Thyroid gland (tissue), 4 donors: ENCODE results near the gene ELMO1. TPM values are rescaled to one million over a fixed set of nuclear protein-coding genes. Genes with fewer than 3 reads are reported as not detected.

ENCODE experiments used
- DNase-seq, 2 donors: peaks; one replicate each; pipeline ENCODE4 v3.0.0-alpha.2; 2019
- H3K27ac ChIP-seq, 3 donors: fragments of 200-600 bp; sonication (generic); 1 replicate in 2 of 3; 2 replicates in 1 of 3; pipeline ENCODE4 v1.5.1; 2016 to 2019; ENCODE audit warnings: mild to moderate bottlenecking in 1 of 3, moderate library complexity in 1 of 3
- H3K27me3 ChIP-seq: fragments of 200-600 bp; sonication (generic); one replicate; pipeline ENCODE4 v1.5.1; 2019
- H3K36me3 ChIP-seq, 2 donors: fragments of 200-600 bp; sonication (generic); one replicate each; pipeline ENCODE4 v1.5.1; 2016 to 2019
- H3K4me1 ChIP-seq, 2 donors: fragments of 200-600 bp; sonication (generic); one replicate each; pipeline ENCODE4 v1.5.1; 2017 to 2019
- H3K4me3 ChIP-seq, 3 donors: fragments of 200-600 bp; sonication (generic); replicated peaks in 1 of 3; 1 replicate in 2 of 3; 2 replicates in 1 of 3; pipeline ENCODE4 v1.5.1; 2016; ENCODE audit warnings: mild to moderate bottlenecking in 1 of 3
- H3K9me3 ChIP-seq: fragments of 200-600 bp; sonication (generic); one replicate; pipeline ENCODE4 v1.5.1; 2017
- POLR2A ChIP-seq, 2 donors: fragments of 450-650 bp; IDR thresholded peaks; one replicate each; pipeline ENCODE4 v1.6.1; 2017; ENCODE audit warnings: antibody characterized with exemption in 2 of 2, mild to moderate bottlenecking in 2 of 2, moderate library complexity in 1 of 2
- WGBS, 2 donors: methylation state at CpG; one replicate each; pipeline ENCODE4 v1.1.5; 2017; 5-methylcytosine and 5-hydroxymethylcytosine counted together
- intact Hi-C: fragments of 100-400 bp; cut with DNase I; formaldehyde crosslinking; loops from one replicate; pipeline ENCODE4 v1.15.1; 2023
- total RNA-seq, 4 donors: library from RNA; depleted of rRNA; stranded (reverse); fragments of >200 nt; gene quantifications; one replicate each; pipeline ENCODE4 v1.2.3, GENCODE V29; 2016
- TF ChIP-seq, protein P1 (sequence below), 6 experiments: fragments of 200-600 bp in 3 of 6; fragments of 450-650 bp in 3 of 6; sonication (generic) in 3 of 6; IDR thresholded peaks; one replicate each; pipeline ENCODE4 v1.5.1; 2016 to 2019; ENCODE audit warnings: antibody characterized with exemption in 6 of 6, mild to moderate bottlenecking in 2 of 6, inconsistent platforms in 1 of 6, moderate library complexity in 1 of 6

The ELMO1 gene
- total RNA-seq, 4 donors from 2014 or later = 168 to 423 (median 312) TPM

DNA sequence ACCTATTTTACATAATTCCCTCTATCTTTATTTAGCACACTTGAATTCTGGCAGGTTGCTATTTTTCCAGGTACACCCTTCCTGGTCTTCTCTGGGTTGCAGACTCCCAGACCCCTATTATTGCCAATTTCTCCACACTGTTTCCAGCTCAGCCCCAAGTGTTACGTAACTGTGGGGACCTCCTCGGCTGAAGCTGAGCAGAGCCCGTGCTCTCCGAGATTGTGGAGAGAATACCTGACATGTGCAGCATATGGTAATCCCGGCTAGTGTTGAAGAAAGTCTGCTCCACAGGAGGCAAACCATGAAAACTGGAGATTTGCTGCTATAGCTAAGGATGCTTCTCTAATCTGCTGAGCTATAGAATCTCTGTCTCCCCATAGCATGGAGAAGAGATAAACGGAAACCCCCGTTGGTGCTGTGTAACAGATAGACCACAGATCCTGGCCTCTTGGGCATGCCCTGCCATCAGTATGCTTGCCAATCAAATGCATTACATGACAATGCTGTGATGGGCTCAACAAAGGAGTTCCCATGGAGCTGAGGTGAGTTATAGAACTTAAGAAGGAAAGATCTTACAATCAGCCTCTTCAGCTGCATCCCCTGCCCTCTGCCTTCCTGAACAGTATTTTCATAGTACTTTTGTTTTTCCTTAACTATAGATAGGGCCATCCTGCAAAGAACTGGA, 579.8 kb downstream of the ELMO1 start:
- Histone ChIP-seq H3K4me3 (no peak overlapping the region), H3K27ac (no peak overlapping the region), H3K36me3 (peaks cover 20 to 23% of the 10 kb centered on the region in 2 donors), H3K9me3 (no peaks in the 10 kb centered on the region), H3K27me3 (no peaks in the 10 kb centered on the region), H3K4me1 (no peaks in the 10 kb centered on the region)
- no peak for DNase-seq
- TF ChIP-seq, protein P1, sequence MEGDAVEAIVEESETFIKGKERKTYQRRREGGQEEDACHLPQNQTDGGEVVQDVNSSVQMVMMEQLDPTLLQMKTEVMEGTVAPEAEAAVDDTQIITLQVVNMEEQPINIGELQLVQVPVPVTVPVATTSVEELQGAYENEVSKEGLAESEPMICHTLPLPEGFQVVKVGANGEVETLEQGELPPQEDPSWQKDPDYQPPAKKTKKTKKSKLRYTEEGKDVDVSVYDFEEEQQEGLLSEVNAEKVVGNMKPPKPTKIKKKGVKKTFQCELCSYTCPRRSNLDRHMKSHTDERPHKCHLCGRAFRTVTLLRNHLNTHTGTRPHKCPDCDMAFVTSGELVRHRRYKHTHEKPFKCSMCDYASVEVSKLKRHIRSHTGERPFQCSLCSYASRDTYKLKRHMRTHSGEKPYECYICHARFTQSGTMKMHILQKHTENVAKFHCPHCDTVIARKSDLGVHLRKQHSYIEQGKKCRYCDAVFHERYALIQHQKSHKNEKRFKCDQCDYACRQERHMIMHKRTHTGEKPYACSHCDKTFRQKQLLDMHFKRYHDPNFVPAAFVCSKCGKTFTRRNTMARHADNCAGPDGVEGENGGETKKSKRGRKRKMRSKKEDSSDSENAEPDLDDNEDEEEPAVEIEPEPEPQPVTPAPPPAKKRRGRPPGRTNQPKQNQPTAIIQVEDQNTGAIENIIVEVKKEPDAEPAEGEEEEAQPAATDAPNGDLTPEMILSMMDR (IDR thresholded peaks at IDR 0.05) = no peak
- no peak for TF ChIP-seq POLR2A (IDR thresholded peaks at IDR 0.05)
- WGBS, 2 donors = 96 to 97% methylated on average over 7 of the region's 7 CpGs
- intact Hi-C loops = no loop called here

DNA sequence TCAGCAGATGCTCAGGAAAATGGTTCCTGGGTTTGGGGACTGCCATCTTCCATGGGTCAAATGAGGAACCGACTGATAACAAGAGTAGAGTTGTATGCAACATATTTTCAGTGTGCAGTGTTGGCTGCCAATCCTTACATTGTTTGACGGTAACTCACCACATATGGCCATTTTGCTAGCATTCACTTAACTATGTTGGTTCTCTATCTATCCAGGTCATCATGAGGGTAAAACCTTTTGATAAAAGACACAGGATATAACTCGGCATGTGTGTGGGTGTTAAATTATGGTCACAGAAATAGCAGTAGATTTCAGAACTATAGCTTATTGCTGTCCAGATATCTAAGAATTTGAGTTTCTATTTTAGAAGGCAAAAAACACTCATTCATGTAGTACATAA, 583.6 kb downstream of the ELMO1 start:
- no peak for DNase-seq
- H3K4me1 ChIP-seq = no peaks in the 10 kb centered on the region
- TF ChIP-seq, protein P1 (IDR thresholded peaks at IDR 0.05) = no peak
- TF ChIP-seq POLR2A (IDR thresholded peaks at IDR 0.05) = no peak

DNA sequence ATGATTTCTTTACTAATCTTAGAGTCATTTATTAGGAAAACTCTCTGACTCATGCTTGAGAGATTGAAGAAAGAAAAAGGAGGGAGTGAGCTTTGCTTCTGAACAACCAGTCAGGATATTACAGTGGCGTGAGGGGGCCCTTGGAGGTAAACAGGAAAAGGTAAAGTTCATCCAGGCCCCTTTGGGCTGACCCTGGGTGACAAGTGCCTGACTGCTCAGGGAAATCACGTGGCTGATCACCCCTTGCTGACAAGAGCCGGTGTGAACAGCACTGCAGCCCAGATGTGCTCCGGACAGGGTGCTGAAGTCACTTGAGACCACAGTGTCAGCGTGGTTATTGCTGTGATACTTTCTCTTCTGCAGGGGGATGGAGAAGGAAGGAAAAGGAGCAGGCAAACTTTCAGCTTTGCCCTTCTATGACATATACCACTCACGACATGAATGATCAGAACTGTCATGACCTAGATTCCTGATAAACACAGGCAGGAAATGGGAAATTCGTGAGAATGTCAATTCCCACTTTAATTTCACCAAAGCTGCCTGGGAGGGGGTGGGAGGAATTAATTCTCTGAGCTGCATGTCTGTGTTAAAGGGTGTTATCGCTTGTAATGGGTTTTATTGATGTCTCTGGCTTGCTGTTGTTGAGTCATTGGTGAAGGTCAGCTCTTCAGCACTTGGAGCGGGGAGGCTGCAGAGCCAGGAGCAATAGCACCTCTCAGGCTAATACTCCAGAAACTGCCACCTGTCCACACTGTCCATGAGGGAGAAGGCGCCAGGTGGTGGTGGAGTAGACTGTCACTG, 584.6 kb downstream of the ELMO1 start:
- DNase-seq = no peak
- Histone ChIP-seq H3K4me3 (no peak overlapping the region), H3K27ac (no peak overlapping the region), H3K27me3 (no peaks in the 10 kb centered on the region), H3K9me3 (no peaks in the 10 kb centered on the region), H3K4me1 (no peaks in the 10 kb centered on the region), H3K36me3 (peaks cover 16 to 17% of the 10 kb centered on the region in 2 donors)
- WGBS, 2 donors = 76 to 81% methylated on average over 10 of the region's 10 CpGs
- intact Hi-C loops = no loop called here
- TF ChIP-seq, protein P1 (IDR thresholded peaks at IDR 0.05) = no peak
- no peak for TF ChIP-seq POLR2A (IDR thresholded peaks at IDR 0.05)

More for the DNA sequence above, 583.6 kb downstream of the ELMO1 start:
- H3K4me3 ChIP-seq = no peak overlapping the region
- WGBS, 2 donors = 71 to 90% methylated on average over 3 of the region's 3 CpGs
- peaks cover 24 to 26% of the 10 kb centered on the region in 2 donors for H3K36me3 ChIP-seq
- H3K27me3 ChIP-seq = no peaks in the 10 kb centered on the region
- H3K9me3 ChIP-seq = no peaks in the 10 kb centered on the region
- intact Hi-C loops = no loop called here
- H3K27ac ChIP-seq = no peak overlapping the region

DNA sequence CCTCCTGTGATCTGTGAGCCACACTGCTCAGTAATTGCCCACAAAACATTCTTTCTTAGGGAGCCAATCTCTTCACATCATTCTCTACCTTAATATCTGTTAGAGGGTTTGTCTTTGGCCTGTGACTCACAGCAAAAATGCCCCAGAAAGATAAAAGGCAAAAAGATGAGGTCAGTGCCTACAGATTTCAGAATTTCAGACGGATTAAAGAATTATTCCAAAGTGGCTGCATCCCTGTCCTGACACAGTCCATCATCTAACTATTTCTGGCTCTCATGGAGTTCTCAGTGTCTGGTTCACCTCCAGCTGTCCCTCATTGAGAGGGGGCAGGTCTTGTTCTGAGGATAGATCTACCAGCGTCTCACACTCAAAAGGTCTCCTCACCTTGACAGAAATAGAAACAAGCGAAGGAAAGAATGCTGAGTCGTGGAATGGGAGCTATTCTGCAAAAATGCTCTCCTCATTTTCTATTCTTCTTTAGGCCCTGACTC, 585.8 kb downstream of the ELMO1 start:
- H3K27ac ChIP-seq = no peak overlapping the region
- no peak overlapping the region for H3K4me3 ChIP-seq
- DNase-seq = no peak
- peaks cover 12% of the 10 kb centered on the region in 2 donors for H3K36me3 ChIP-seq
- H3K4me1 ChIP-seq = no peaks in the 10 kb centered on the region
- H3K9me3 ChIP-seq = no peaks in the 10 kb centered on the region
- intact Hi-C loops = no loop called here
- no peaks in the 10 kb centered on the region for H3K27me3 ChIP-seq
- TF ChIP-seq, protein P1 (IDR thresholded peaks at IDR 0.05) = no peak
- no peak for TF ChIP-seq POLR2A (IDR thresholded peaks at IDR 0.05)
- 74 to 77% methylated on average over 4 of the region's 4 CpGs for WGBS, 2 donors

DNA sequence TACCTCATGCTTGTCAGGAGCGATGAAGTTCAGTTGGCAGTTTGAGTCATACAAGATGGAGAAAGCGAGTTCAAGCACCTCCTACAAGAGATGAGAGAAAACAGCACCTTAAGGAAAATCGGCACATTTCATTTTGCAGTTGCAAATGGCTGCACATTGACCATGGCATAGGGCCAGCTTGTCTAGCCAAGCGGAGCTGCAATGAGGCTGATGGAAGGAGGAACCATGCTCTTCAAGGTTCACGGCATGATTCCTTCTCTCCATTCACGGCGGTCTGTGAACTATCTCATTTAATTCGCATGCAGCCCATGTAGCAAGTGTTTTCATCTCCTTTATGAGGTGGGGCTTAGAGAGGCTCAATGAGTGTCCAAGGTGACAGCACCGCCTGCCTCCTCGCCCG, 587.0 kb downstream of the ELMO1 start:
- intact Hi-C loops = no loop called here
- no peak for TF ChIP-seq POLR2A (IDR thresholded peaks at IDR 0.05)
- TF ChIP-seq, protein P1 (IDR thresholded peaks at IDR 0.05) = no peak
- Histone ChIP-seq H3K4me1 (no peaks in the 10 kb centered on the region), H3K36me3 (peaks cover 12% of the 10 kb centered on the region in 2 donors), H3K27ac (no peak overlapping the region), H3K4me3 (no peak overlapping the region), H3K27me3 (no peaks in the 10 kb centered on the region), H3K9me3 (no peaks in the 10 kb centered on the region)
- peak in 1 of 2 donors; percentile 12 for DNase-seq
- 83 to 90% methylated on average over 11 of the region's 11 CpGs for WGBS, 2 donors
